ENCODE data around the gene SLC27A5.
"Not testable (repeated sequence)": the region's sequence is repeated elsewhere in the genome, so short reads cannot be mapped to it uniquely, and the experiment has no call there.

The SLC27A5 gene

GRCh38 chr19:58468216-58468839, 43.5 kb downstream of the SLC27A5 start:
- no peak for DNase-seq (ENCODE audit: low read depth)

- DNase-seq (ENCODE audit: low read depth) = peak; percentile 55
These were observed 44.8 kb downstream of the SLC27A5 start, which contains the start of gene ZNF324 for GRCh38 chr19:58466760-58467589. Gene ZNF324, plus strand, starts transcription at chr19:58467080. Its CDS starts 2,106 bp downstream, at chr19:58469186.

- no peak for DNase-seq (ENCODE audit: low read depth)
These were observed 45.6 kb downstream of the SLC27A5 start for GRCh38 chr19:58466089-58466759.

GRCh38 chr19:58460039-58460438, 51.8 kb downstream of the SLC27A5 start:
- DNase-seq (ENCODE audit: low read depth) = no peak

GRCh38 chr19:58456111-58456510, 55.7 kb downstream of the SLC27A5 start:
- DNase-seq (ENCODE audit: low read depth) = no peak

- no peak for DNase-seq (ENCODE audit: low read depth)
These were observed 56.5 kb downstream of the SLC27A5 start for GRCh38 chr19:58455306-58455705.

GRCh38 chr19:58453743-58454142, 58.0 kb downstream of the SLC27A5 start:
- no peak for DNase-seq (ENCODE audit: low read depth)

GRCh38 chr19:58451358-58452101, 60.3 kb downstream of the SLC27A5 start, which contains the start of gene ZNF324B:
Gene ZNF324B, plus strand, starts transcription at chr19:58451622. Its CDS starts 2,080 bp downstream, at chr19:58453702.
- DNase-seq (ENCODE audit: low read depth) = peak; percentile 68

GRCh38 chr19:58450856-58451357, 60.9 kb downstream of the SLC27A5 start:
- DNase-seq (ENCODE audit: low read depth) = no peak

GRCh38 chr19:58449980-58450379, 61.8 kb downstream of the SLC27A5 start:
- DNase-seq (ENCODE audit: low read depth) = not testable (repeated sequence)

GRCh38 chr19:58448860-58449259, 62.9 kb downstream of the SLC27A5 start:
- DNase-seq (ENCODE audit: low read depth) = not testable (repeated sequence)
